NCI-H146 (cell line): ENCODE results near the gene PLPPR1.
"Not testable (repeated sequence)": the region's sequence is repeated elsewhere in the genome, so short reads cannot be mapped to it uniquely, and the experiment has no call there.

Experiments
- DNase-seq: peaks from one replicate; lab custom pipeline; 2025; lab: John Stamatoyannopoulos, UW

The PLPPR1 gene

DNA sequence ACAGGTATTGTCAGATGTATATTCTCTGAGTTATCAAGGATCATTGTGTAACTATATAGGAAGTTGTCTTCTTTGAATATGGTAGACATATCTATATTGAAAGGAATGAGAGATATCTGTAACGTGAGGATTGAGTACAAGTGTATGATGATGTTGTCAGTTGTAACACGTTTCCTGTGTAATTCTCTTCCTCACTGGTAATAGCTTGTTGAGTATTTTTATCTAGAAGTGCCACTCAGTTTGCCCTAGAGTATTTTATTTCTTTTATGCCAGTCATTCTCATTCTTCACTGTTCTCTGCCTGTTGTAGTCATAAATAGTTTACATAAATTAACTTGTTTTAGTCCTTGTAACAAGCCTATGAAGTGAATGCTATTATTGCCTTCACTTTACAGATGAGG, 184.1 kb downstream of the PLPPR1 start:
- DNase-seq = no peak

- no peak for DNase-seq
Measured at GRCh38 chr9:101219030-101219429, 190.5 kb downstream of the PLPPR1 start.

DNA sequence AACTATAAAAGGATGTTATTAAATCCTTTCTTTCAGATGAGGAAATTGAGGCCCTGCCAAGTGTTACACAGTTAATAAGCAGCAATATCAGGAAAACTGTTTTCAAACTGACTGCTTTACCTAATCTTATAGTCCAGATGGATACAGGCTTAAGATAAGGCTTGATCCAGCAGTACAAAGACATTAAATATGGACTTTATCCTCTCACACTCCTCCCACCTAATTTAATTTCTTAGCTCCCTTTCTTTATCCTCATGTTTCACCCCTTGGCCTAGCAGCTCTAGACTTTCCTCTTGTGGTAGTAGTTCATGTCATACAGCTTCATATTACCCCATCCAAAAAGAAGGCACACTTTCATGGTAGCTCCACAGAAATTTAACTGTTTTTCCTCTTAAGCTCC, 191.8 kb downstream of the PLPPR1 start:
- no peak for DNase-seq

- no peak for DNase-seq
Measured at GRCh38 chr9:101225271-101225670, 196.7 kb downstream of the PLPPR1 start.

DNA sequence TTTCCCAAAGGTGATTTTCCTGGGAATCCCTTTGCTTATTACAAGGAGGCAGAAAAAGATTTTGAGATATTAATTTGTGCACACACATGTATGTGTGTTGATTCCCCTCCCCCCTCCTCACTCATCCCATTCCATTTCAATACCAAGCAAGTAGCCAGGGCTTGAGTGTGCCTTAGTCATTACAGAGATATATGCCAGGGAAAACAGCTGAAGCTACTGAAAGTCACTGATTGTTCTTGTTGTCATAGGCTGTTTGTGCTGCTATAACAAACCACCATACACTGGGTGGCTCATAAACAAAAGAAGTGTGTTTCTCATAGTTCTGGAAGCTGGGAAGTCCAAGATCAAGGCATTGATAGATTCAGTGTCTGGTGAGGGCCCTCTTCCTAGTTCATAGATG, 197.6 kb downstream of the PLPPR1 start:
- DNase-seq = no peak

GRCh38 chr9:101226803-101227202, 198.3 kb downstream of the PLPPR1 start:
- DNase-seq = no peak

DNA sequence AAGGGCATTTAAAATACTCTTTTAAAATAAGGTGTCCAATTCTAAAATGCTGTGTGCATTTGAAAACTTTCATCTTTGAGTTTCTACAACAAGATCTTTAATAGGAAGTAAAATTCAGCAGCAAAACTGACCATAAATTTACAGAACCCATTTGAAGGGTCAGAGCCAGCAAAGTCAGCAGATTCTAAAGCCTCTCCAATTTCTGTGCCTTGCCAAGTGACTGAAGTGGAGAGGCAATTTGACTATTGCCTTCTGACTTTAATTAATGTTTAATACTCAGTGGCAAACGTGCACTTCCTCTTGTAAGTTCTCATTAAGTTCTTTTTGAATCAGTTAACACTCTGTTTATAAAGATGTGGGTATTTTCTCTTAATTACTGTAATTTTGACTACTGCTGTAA, 201.1 kb downstream of the PLPPR1 start:
- DNase-seq = no peak

GRCh38 chr9:101232405-101232977, 204.0 kb downstream of the PLPPR1 start:
- peak; percentile 18 for DNase-seq

DNA sequence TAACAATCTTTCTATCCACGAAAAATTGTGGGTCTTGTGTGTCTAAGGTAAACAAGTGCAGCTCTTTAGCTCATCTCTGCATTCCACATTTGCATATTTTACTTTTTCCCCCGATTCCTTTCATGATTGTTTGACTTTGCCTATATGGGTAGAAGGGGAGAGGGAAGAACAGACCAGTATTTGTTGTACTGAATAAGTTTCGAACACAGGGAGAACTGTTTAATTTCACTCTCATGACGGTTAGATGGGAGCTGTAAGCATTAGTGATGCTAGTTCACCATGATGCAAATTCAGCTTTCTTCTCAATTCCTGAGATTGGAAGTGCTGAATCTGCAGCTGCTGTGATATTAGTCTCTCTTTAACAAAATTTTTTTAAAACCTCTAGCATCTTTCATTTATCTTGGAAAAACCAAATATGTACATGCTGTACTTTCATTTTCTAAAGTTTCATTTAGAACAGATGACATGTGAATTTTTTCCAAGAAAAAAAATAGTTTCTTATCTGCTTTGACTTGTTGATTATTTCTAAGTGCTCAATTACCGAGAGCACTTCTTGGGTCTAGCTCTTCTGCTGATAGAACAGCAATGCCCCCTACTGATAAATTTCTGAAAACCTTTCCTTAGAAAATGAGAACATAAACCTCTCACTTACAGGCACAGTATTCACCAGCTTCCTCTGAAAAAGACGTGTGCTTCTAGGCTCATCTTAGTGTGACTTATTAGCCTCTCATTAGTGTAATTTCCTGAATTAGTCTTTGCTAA, 206.8 kb downstream of the PLPPR1 start:
- DNase-seq = peak; percentile 28

DNA sequence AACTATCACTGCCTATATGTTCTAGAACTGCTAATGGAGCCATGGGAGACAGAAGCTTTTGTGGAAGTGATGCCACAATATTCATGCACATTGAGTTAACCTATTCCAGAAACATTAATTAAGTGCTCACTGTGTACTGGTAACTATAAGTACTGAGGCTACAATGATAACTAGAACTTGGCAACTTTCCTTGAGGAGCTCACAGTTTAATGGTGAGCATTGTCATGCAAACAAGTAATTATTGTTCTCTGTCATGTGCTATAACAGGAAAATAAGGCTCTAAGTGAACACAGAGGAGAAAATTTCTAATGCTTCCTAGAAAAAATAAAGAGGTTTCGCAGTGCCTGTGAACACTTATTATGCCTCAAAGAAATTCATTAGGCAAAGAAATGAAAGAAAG, 214.1 kb downstream of the PLPPR1 start:
- no peak for DNase-seq

- no peak for DNase-seq
Measured at GRCh38 chr9:101246691-101247090, 218.2 kb downstream of the PLPPR1 start.

DNA sequence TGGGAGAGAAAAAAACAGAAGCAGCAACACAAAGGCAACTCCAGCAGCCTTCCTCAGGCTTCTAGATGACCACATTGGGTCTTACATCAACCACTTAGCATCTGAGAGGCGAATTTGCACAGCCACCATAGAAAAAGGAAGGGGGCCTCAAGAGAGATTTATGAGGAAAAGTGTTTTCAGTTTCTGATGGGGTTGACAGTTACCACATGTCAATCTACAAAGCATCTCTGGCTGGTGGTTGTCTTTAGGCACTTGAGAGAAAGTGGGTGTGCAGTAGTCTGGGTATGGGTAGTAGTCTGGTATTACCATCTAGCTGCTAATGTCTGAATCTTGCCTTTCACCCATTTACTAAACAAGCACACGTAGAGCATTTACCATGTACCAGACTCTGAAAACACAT, 218.8 kb downstream of the PLPPR1 start:
- DNase-seq = no peak

DNA sequence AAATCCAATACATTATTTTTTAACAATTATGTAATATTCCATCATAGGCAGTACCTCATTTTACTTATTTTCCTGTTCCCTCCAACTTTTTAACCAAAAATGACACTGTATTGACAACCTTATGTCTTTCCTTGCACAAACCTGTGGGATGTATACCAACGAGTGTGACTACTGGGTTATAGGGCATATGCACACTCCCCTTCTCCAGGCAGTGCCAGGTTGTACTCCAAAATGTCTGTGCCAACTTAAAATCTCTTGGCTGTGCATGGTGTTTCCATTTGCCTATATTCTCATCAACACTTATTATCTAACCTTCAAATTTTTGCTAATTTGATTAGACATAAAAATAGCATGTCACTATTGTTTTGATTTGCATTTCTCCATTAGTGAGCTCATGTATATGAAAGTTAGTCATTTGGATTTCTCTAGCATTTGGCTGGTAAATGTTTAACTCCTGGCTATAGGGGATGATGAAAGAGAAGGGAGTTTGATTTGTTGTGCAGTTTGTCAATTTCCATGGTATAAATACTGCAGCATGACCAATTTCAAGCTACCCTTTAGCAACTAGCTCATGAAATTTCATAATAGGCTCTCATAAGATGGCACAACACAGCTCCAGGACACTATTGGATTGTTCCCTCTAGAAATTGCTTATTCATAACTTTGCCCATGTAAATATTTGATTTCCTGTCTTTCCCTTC, 226.4 kb downstream of the PLPPR1 start:
- DNase-seq = no peak

- no peak for DNase-seq
Measured at GRCh38 chr9:101264727-101265126, 236.2 kb downstream of the PLPPR1 start.

DNA sequence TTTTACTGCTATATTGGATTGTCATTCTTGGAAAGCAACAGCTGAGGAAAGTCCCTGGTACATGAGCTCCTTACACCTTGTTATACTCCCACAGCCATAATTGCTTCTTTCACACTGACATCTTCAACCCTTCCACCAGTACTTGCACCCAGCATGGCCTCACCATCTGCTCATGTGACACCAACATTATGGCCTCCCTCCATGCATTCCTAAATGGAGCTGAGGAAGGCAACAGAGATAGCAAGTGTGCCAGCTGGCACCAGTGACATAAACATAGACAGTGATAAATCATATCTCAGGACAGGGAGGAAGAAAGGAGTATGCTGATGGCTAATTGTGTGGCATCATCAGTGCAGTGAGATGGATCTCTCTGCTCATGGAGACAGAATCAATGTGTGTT, 236.7 kb downstream of the PLPPR1 start:
- no peak for DNase-seq

GRCh38 chr9:101268426-101268825, 239.9 kb downstream of the PLPPR1 start:
- DNase-seq = no peak

DNA sequence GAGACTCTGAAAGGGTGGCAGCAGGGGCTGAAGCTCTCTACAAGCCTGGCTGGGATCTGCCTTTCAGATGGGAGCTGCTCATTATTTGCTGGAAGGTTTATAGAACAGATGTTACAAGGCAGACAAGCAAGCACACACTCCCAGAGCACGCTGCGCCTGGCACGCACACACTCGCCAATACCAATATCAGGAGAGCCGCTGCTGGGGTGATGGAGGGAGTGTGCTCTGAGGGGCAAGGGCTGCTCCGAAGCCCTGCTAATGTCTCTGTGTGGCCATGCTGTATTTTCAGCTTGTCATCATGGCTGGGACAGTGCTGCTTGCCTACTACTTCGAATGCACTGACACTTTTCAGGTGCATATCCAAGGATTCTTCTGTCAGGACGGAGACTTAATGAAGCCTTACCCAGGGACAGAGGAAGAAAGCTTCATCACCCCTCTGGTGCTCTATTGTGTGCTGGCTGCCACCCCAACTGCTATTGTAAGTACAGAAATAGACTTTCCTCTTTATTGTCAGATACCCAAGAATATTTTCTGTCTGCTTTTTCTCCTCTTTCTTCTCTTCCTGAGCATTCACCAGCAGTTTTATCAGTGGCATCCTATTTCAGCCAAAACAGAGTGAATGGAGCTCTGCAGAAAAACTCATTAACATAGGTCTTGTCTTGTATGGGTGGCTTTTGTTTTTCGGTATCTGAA, 241.2 kb downstream of the PLPPR1 start:
- DNase-seq = no peak

- DNase-seq = no peak
Measured at GRCh38 chr9:101270302-101270701, 241.8 kb downstream of the PLPPR1 start.

GRCh38 chr9:101271102-101271501, 242.6 kb downstream of the PLPPR1 start:
- DNase-seq = no peak

DNA sequence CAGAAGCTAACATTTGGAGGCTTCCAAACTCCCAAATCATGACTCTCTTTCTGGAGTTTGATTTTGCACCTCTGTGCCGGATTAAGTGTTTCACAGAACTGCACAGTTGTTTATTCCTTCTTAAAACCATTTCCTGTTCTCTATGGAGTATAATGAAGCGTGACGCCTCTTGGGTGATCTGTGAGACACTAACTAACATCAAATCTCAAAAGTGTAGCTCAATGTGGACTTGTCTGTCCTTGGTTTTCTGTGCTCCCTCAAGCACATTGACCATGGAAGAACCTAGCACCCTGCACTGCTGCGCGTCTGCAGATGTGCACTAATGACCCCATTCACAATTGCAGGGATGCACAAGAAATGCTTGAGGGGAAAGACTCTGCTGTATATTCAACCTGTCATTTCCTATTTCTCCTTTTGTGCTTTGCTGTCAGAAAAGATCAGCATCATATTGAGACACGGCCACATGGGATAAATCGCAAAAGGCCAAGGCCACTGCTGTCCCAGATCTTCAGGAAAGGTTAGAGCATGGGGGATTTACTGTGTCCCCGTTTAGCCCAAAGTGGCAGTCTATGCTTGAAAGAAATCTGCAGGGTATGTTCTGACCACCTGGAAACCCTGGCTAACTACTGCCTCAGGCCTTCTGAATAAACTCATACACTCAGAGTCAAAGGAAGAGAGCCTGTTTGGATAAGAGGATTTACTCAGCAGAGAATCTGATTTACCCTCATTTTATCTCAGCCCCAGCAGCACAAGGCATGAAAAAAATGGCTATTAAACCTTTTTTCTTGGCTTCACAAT, 246.6 kb downstream of the PLPPR1 start:
- DNase-seq = no peak

GRCh38 chr9:101275769-101276250, 247.3 kb downstream of the PLPPR1 start:
- DNase-seq = no peak

DNA sequence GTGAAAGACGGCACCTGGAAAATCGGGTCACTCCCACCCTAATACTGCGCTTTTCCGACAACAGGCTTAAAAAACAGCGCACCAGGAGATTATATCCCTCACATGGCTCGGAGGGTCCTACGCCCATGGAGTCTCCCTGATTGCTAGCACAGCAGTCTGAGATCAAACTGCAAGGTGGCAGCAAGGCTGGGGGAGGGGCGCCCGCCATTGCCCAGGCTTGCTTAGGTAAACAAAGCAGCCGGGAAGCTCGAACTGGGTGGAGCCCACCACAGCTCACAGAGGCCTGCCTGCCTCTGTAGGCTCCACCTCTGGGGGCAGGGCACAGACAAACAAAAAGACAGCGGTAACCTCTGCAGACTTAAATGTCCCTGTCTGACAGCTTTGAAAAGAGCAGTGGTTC, 262.5 kb downstream of the PLPPR1 start:
- DNase-seq = not testable (repeated sequence)
